Activated CD4-positive, alpha-beta T cell treated with anti-CD3 and anti-CD28 coated beads, Interleukin-2, amount 50 U/mL, for 16 hours (primary cell): ENCODE results near the gene RPS6KA4.
"Not testable (repeated sequence)": the region's sequence is repeated elsewhere in the genome, so short reads cannot be mapped to it uniquely, and the experiment has no call there.

Source experiments
- DNase-seq: peaks from one replicate; pipeline ENCODE4 v3.0.0-alpha.2; 2020

RPS6KA4 gene

GRCh38 chr11:64391839-64392238 lies 32.9 kb downstream of the RPS6KA4 start:
- no peak for DNase-seq

GRCh38 chr11:64395545-64396078 lies 36.6 kb downstream of the RPS6KA4 start:
- DNase-seq, result no peak

- DNase-seq, result no peak
Measured at GRCh38 chr11:64396079-64396591, 37.2 kb downstream of the RPS6KA4 start.

GRCh38 chr11:64400102-64400501 lies 41.1 kb downstream of the RPS6KA4 start:
- no peak for DNase-seq

- no peak for DNase-seq
Measured at GRCh38 chr11:64400667-64401066, 41.7 kb downstream of the RPS6KA4 start.

- no peak for DNase-seq
Measured at GRCh38 chr11:64401775-64402174, 42.8 kb downstream of the RPS6KA4 start.

- no peak for DNase-seq
Measured at GRCh38 chr11:64403106-64403505, 44.1 kb downstream of the RPS6KA4 start.

GRCh38 chr11:64406221-64406946 lies 47.4 kb downstream of the RPS6KA4 start:
- no peak for DNase-seq

GRCh38 chr11:64407221-64407620 lies 48.3 kb downstream of the RPS6KA4 start:
- no peak for DNase-seq

GRCh38 chr11:64407630-64408029 lies 48.7 kb downstream of the RPS6KA4 start:
- no peak for DNase-seq

GRCh38 chr11:64409278-64409677 lies 50.3 kb downstream of the RPS6KA4 start:
- no peak for DNase-seq

GRCh38 chr11:64409707-64410403 lies 50.9 kb downstream of the RPS6KA4 start:
- no peak for DNase-seq

- no peak for DNase-seq
Measured at GRCh38 chr11:64410404-64410734, 51.4 kb downstream of the RPS6KA4 start.

GRCh38 chr11:64413417-64413816 lies 54.5 kb downstream of the RPS6KA4 start:
- no peak for DNase-seq

GRCh38 chr11:64415286-64415685 lies 56.3 kb downstream of the RPS6KA4 start:
- DNase-seq, result no peak

- DNase-seq, result no peak
Measured at GRCh38 chr11:64415996-64416728, 57.2 kb downstream of the RPS6KA4 start.

GRCh38 chr11:64418233-64418632 lies 59.3 kb downstream of the RPS6KA4 start:
- DNase-seq, result not testable (repeated sequence)

- no peak for DNase-seq
Measured at GRCh38 chr11:64419257-64419790, 60.4 kb downstream of the RPS6KA4 start.

- no peak for DNase-seq
Measured at GRCh38 chr11:64419818-64420485, 61.0 kb downstream of the RPS6KA4 start.
